Adipose tissue (tissue), 3 donors: ENCODE results near the gene C14orf180. TPM values are rescaled to one million over a fixed set of nuclear protein-coding genes. Genes with fewer than 3 reads are reported as not detected.

ENCODE experiments used
- H3K27ac ChIP-seq: one replicate; pipeline ENCODE4 v1.5.1; 2013; ENCODE audit warnings: low read depth, low read length
- WGBS, 3 donors: extraction: QIAGEN DNeasy Blood & Tissue Kit; methylation state at CpG; one replicate each; pipeline ENCODE4 v1.1.7; 2013; 5-methylcytosine and 5-hydroxymethylcytosine counted together
- polyA plus RNA-seq, 3 donors: library from polyadenylated mRNA; stranded (reverse); fragments of 200-250 nt; gene quantifications; one replicate each; pipeline ENCODE4 v1.2.3, GENCODE V29; 2013
- donor health status: healthy with polysubstance abuse.
- donor health status: Bipolar disorder and iron deficiency.
- donor health status: healthy.

The C14orf180 gene
- 100 to 1,000 TPM in 1 of 3 donors, 10 to 100 TPM in 1, 1 to 10 TPM in 1; 9.5 to 105 (median 28.3) TPM for polyA plus RNA-seq

DNA sequence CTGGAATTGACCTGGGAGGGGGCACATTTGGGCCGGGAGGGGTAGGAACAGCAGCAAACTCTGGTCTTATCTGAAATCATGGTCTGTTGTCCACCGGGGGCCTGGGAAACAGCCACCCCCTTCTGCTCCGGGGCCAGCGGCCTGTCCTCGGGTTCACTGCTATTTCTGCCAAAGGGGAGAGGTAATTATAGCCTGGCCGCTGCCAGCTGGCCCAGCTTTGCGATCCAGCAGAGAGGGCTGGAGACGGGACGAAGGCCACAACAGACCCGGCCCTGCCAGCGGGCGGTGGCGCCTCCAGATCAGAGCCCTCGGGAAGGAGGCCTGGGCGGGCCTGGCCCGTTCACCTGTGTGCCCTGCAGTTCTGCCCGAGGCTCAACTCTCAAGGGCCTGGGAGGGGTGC lies at the start of gene C14orf180:
TSS of gene C14orf180 (plus strand) at position 258 of the 400 bp plus-strand sequence. CDS start 6,667 bp downstream, outside the sequence.
- no peak within 1 kb of the TSS for H3K27ac ChIP-seq
- WGBS, 3 donors: 28 to 47% (median 40%) methylated on average over 17 of the region's 17 CpGs

DNA sequence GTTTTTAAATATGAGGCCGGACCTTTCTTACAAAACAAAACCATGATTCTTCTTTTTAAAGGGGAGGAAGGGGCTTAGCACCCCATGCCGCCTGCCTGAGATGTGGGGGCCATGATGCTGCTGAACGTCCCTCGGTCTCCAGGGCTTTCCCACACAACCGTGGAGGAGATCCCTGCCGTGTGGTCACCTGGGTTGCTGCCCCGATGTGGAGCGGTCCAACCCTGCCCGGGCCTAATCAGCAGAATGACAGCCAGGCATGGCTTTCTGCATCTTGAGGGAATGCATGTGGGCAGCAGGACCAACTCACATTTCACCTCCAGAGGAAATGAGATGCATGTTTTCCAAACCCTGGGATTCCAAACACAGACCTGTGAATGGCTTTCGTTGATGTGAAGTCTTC lies 48.9 kb upstream of the C14orf180 start:
- no peak overlapping the region for H3K27ac ChIP-seq
- 71 to 83% (median 73%) methylated on average over 10 of the region's 10 CpGs for WGBS, 3 donors

- H3K27ac ChIP-seq: no peak overlapping the region
- WGBS, 3 donors: 64 to 70% (median 66%) methylated on average over 19 of the region's 19 CpGs
Measured at GRCh38 chr14:104531421-104532190, 48.0 kb upstream of the C14orf180 start.

- WGBS, 3 donors: 80 to 96% (median 93%) methylated on average over 3 of the region's 3 CpGs
- no peak overlapping the region for H3K27ac ChIP-seq
Measured at GRCh38 chr14:104532191-104532555, 47.4 kb upstream of the C14orf180 start.

DNA sequence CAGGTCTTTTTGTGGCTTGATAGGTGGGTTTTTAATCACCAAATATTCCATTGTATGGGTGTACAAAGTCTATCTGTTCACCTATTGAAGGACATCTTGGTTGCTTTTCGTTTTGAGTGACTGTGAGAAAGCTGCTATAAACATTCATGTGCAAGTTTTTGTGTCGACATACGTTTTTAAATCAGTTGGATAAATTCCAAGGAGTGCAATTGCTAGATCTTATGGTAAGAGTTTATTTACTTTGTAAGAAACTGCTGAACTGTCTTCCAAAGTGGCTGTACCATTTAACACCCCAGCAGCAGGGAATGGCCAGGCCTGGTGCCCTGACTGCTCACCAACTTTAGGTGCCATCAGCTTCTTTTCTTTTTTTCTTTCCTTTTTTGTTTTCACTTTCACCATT lies 45.5 kb upstream of the C14orf180 start:
- H3K27ac ChIP-seq: no peak overlapping the region
- 49 to 66% (median 54%) methylated on average over 3 of the region's 3 CpGs for WGBS, 3 donors

- 35 to 46% (median 45%) methylated on average over 8 of the region's 8 CpGs for WGBS, 3 donors
- no peak overlapping the region for H3K27ac ChIP-seq
Measured at GRCh38 chr14:104536942-104537612, 42.5 kb upstream of the C14orf180 start.

DNA sequence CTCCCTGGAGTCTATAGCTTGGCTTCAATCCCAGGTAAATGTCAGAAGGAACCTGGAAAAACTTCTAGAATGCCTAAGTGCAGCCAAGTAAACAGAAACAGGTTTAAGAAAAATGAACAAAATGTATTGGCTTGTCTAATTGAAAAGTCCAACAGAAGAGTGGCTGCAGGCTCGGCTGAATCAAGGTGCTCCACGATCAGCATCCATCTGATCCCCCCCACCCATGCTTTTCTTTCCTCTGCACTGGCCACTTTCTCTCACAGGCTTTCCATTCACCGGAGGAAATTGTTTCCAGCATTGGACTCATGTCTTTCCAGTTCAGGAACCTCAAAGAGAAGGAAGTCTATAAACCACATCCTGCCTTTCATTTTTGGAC lies 42.0 kb upstream of the C14orf180 start:
- WGBS, 3 donors: 21 to 74% (median 27%) methylated on average over 3 of the region's 3 CpGs
- no peak overlapping the region for H3K27ac ChIP-seq

DNA sequence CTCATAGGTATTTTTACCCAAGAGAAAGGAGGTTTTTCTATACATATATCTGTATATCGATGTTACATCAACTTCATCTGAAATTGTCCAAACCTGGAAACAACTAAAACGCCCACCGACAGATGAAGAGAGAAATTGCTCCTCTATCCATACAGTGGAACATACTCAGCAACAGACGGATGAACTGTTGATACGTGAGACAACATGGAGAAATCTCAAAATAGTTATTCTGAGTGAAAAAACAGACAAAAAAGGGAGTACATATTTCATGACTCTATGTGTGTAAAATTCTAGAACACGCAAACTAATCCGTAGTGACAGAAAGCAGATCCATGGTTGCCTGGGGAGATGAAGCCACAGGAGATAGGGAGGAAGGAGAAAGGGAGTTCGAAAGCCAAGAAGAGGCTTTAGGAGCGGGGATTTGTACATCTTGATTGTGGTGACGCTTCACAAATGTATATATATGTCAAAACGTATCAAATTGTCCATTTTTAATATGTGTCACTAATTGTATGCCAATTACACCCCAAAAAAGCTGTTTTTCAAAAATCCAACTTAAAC lies 37.6 kb upstream of the C14orf180 start:
- 64 to 71% (median 68%) methylated on average over 11 of the region's 11 CpGs for WGBS, 3 donors
- H3K27ac ChIP-seq: no peak overlapping the region

DNA sequence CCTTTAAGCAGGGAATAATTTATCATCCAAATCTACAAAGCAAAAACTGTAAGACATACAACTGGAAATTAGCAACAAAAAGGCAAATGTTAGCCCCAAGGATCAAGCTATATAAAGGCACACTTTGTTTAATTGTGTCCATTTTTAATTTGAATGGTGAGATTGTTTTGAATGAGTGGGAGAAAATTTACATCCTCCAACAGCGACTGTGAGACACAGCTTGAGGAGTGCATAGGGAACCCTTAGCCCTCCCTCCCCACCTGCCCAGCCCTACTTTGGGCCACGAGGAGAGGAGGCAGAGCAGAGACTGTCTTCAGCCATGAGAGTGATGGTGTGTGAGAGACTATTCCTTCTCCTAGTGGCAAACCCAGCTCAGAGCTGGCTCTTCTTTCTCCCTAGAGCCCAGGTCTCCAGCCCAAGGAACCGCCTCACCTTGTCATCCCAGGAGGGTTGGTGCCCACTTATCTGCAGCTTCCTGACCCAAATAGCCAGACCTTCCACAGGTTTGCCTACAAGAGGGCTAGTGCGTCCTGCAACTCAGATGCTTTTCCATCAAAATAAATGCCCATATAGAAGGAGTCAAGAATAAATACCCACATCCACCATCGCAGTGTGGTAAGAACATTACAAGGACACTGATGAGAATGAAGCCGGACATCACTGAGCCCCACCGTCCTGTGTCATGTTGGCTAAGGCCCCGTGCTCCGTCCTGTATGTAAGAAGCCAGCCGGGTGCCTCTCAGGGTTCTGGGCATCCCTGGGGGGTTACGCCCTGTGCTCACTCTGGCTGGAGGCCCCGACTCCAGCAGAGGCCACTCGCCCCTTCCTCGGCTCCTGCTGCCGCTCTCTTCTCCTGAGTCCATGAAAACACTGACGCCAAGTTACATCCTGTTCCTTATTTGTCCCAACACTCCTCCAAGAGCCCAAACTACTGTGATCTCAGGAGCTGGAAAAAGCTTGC lies 36.4 kb upstream of the C14orf180 start:
- 75 to 85% (median 83%) methylated on average over 16 of the region's 16 CpGs for WGBS, 3 donors

GRCh38 chr14:104544362-104544961 lies 35.1 kb upstream of the C14orf180 start:
- no peak overlapping the region for H3K27ac ChIP-seq
- 52 to 74% (median 68%) methylated on average over 17 of the region's 17 CpGs for WGBS, 3 donors

More for the DNA sequence above, 36.4 kb upstream of the C14orf180 start:
- no peak overlapping the region for H3K27ac ChIP-seq

GRCh38 chr14:104545151-104545941 lies 34.2 kb upstream of the C14orf180 start:
- 48 to 57% (median 53%) methylated on average over 32 of the region's 32 CpGs for WGBS, 3 donors
- H3K27ac ChIP-seq: no peak overlapping the region

DNA sequence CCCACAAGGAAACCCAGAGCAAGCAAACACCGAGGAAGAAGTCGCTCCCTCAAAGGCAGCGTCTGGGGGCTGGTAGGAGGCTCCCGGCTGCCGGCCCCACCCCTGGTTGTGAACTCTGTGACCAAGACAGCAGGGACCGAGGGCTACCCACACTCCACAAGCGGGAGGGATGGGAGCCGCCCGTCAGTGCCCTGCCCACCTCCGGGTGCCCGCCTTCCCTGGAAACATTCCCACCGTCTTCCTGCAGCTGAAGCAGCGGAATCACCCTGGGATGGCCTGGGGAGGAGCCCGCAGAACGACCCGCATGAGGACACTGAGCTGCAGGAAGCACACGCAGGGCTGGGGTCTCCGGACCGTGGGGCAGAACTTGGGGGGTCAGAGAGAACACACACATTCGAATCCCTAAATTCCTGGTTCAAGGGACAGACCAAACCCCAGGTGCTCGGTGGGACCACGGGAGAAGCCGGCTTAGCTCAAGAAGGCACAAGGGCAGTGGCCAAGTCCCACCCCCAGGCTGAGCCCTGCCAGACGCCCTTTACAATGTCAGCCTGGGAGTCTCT lies 33.5 kb upstream of the C14orf180 start:
- 25 to 30% (median 28%) methylated on average over 24 of the region's 24 CpGs for WGBS, 3 donors
- H3K27ac ChIP-seq: no peak overlapping the region

DNA sequence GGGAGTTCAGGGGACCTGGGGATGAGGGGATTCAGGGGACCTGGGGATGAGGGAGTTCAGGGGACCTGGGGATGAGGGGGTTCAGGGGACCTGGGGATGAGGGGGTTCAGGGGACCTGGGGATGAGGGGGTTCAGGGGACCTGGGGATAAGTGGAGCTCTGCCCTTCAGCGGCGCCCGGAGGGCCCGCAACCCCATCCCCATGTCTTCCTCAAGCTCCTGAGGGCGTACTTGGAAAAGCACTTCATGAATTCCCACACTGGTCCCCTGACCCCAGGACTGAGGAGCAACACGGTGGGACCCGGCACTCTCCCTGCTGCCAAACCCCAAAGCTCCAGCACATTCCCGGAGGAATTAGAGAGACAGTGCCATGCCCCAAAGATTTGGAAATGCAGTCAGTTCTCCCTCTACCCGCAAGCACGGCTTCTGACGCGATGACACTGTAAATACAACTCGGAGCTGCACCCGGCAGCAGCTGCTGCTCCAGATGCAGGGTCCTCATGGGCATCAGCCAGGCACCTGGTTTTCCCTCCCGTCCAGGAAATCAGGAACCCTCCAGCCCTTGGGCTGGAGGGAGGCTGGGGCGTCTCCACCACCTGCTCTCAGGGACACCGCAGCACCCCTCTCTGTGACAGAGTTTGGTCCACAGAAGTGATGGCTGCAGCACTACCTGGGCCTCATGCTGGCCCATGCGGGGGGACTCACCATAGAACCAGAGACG lies 32.8 kb upstream of the C14orf180 start:
- no peak overlapping the region for H3K27ac ChIP-seq
- WGBS, 3 donors: 71 to 87% (median 84%) methylated on average over 19 of the region's 19 CpGs

- no peak overlapping the region for H3K27ac ChIP-seq
- 75 to 89% (median 89%) methylated on average over 18 of the region's 18 CpGs for WGBS, 3 donors
Measured at GRCh38 chr14:104547310-104547997, 32.1 kb upstream of the C14orf180 start.

- 75 to 82% (median 82%) methylated on average over 12 to 14 of the region's 14 CpGs for WGBS, 3 donors
- H3K27ac ChIP-seq: no peak overlapping the region
Measured at GRCh38 chr14:104547998-104548700, 31.4 kb upstream of the C14orf180 start.
